OCI-LY7 (cell line): Measurements from ENCODE around the gene HMOX1. TPM values are rescaled to one million over a fixed set of nuclear protein-coding genes. Genes with fewer than 3 reads are reported as not detected.

Experiments
- BruUV-seq: library from RNA; stranded (reverse); fragments of 400-500 nt; replicated peaks from 2 replicates; lab custom pipeline; 2021; lab: Mats Ljungman, UMichigan
- CTCF ChIA-PET: fragments of 300-600 bp; sonication (Branson Sonifier 250); formaldehyde crosslinking; loops from one replicate; lab custom pipeline; 2022; ENCODE audit warnings: antibody characterized with exemption; ENCODE audit not compliant: unreplicated experiment; lab: Charles Lee
- POLR2A ChIA-PET: fragments of 300-600 bp; sonication (Branson Sonifier 250); formaldehyde crosslinking; loops from one replicate; lab custom pipeline; 2022; ENCODE audit warnings: antibody characterized with exemption; lab: Charles Lee
- DNase-seq: peaks from one replicate; pipeline ENCODE4 v3.0.0-alpha.2; 2015; ENCODE audit warnings: low spot score
- H2AFZ ChIP-seq: fragments of 200-600 bp; sonication (generic), shearing (Covaris generic); 2 replicates; pipeline ENCODE4 v1.6.1; 2014; ENCODE audit warnings: mild to moderate bottlenecking, antibody characterized with exemption, low read length, moderate library complexity
- H3K27ac ChIP-seq: fragments of 200-600 bp; sonication (generic); 2 replicates; pipeline ENCODE4 v1.5.1; 2014; ENCODE audit warnings: mixed run types, low read depth, mild to moderate bottlenecking, moderate library complexity, low read length, inconsistent platforms; ENCODE audit not compliant: poor library complexity, severe bottlenecking
- H3K36me3 ChIP-seq: fragments of 200-600 bp; sonication (generic); 2 replicates; pipeline ENCODE4 v1.6.1; 2014; ENCODE audit warnings: mild to moderate bottlenecking, antibody characterized with exemption, low read length, moderate library complexity, mixed read lengths; ENCODE audit not compliant: insufficient read depth
- H3K4me1 ChIP-seq: fragments of 200-600 bp; sonication (generic); 2 replicates; pipeline ENCODE4 v1.5.1; 2014; ENCODE audit warnings: mild to moderate bottlenecking, low read length; ENCODE audit not compliant: insufficient read depth, poor library complexity, severe bottlenecking
- H3K4me2 ChIP-seq: fragments of 200-600 bp; sonication (generic); 2 replicates; pipeline ENCODE4 v1.6.1; 2014; ENCODE audit warnings: mild to moderate bottlenecking, low read length
- H3K4me3 ChIP-seq: fragments of 200-600 bp; sonication (generic); 2 replicates; pipeline ENCODE4 v1.5.1; 2014; ENCODE audit warnings: mild to moderate bottlenecking, low read depth, low read length; ENCODE audit not compliant: poor library complexity, severe bottlenecking
- H3K79me2 ChIP-seq: fragments of 200-600 bp; sonication (generic); 2 replicates; pipeline ENCODE4 v1.6.1; 2016; ENCODE audit warnings: low read depth, mild to moderate bottlenecking, low read length, moderate library complexity, mixed read lengths; ENCODE audit not compliant: insufficient read depth
- H3K9me2 ChIP-seq: fragments of 200-600 bp; sonication (generic); 2 replicates; pipeline ENCODE4 v1.6.1; 2016; ENCODE audit warnings: mild to moderate bottlenecking, low read length, mixed read lengths; ENCODE audit not compliant: insufficient read depth
- H3K9me3 ChIP-seq: fragments of 200-600 bp; sonication (generic); 2 replicates; pipeline ENCODE4 v1.6.1; 2014; ENCODE audit warnings: mild to moderate bottlenecking, mixed run types, low read length, mixed read lengths
- H4K20me1 ChIP-seq: fragments of 200-600 bp; sonication (generic); 2 replicates; pipeline ENCODE4 v1.6.1; 2014; ENCODE audit warnings: mild to moderate bottlenecking, antibody characterized with exemption, low read length, moderate library complexity, mixed read lengths; ENCODE audit not compliant: insufficient read depth
- CTCF ChIP-seq: fragments of 200-600 bp; sonication (generic); conservative IDR thresholded peaks from 2 replicates; pipeline ENCODE4 v1.5.1; 2014; ENCODE audit warnings: mild to moderate bottlenecking, antibody characterized with exemption, low read length, moderate library complexity, mixed read lengths
- EZH2phosphoT487 ChIP-seq: fragments of 200-600 bp; sonication (generic); IDR thresholded peaks from 2 replicates; pipeline ENCODE4 v1.6.1; 2018; ENCODE audit warnings: low read depth, borderline replicate concordance, mild to moderate bottlenecking, mixed run types, antibody characterized with exemption, low read length, moderate library complexity, mixed read lengths
- intact Hi-C: fragments of 100-400 bp; cut with micrococcal nuclease; formaldehyde crosslinking; loops from one replicate; pipeline ENCODE4 v1.10.0; 2022; ENCODE audit not compliant: unreplicated experiment
- total RNA-seq, 2 experiments: library from RNA; depleted of rRNA in 1 of 2; stranded (reverse); fragments of >200 nt in 1 of 2; shearing (Covaris generic) in 1 of 2; gene quantifications; 2 replicates each; pipeline ENCODE4 v1.2.3, GENCODE V29; 2014 to 2022

The HMOX1 gene
- total RNA-seq, 2 experiments from 2014 or later: 2.2 to 13.9 TPM

DNA sequence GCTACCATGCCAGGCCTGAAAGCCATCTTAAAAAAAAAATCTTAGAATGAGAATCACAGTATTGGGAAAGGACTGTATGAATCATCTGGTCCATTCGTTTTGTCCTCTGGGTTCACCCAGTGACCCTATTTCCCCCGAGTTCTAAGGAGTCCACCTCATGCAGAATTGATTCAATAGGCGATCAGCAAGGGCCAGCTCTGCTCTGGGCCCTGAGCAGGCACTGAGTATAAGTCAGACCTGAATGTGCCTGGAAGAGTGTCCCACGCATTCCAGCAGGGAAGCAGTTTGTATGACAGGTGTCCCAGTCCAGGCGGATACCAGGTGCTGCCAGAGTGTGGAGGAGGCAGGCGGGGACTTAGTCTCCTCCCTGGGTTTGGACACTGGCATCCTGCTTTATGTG is 883 bp upstream of the HMOX1 start:
- Histone ChIP-seq H3K79me2 (no peaks in the 10 kb centered on the region), H3K9me2 (no peaks in the 10 kb centered on the region), H3K9me3 (no peaks in the 10 kb centered on the region), H4K20me1 (no peaks in the 10 kb centered on the region), H3K4me1 (peaks cover 54% of the 10 kb centered on the region), H2AFZ (no peak overlapping the region; the same call in 1 of the 2 replicates), H3K4me3 (no peak overlapping the region), H3K4me2 (no peak overlapping the region), H3K36me3 (no peaks in the 10 kb centered on the region), H3K27ac (no peak overlapping the region)
- POLR2A ChIA-PET: interaction anchor here (0.5 to 1.3 kb wide), 7 partner anchors 12 to 458 kb away, joined by 3 to 6 read pairs (median 3); no protein-coding TSS in a partner anchor
- no TSS peak for BruUV-seq
- no peak for DNase-seq
- no peak for TF ChIP-seq EZH2phosphoT487
- TF ChIP-seq CTCF: no peak
- intact Hi-C loops: loop anchor here (2.0 kb wide), 1 partner anchor 27 kb away; no protein-coding TSS in a partner anchor
- CTCF ChIA-PET: no interaction called here

DNA sequence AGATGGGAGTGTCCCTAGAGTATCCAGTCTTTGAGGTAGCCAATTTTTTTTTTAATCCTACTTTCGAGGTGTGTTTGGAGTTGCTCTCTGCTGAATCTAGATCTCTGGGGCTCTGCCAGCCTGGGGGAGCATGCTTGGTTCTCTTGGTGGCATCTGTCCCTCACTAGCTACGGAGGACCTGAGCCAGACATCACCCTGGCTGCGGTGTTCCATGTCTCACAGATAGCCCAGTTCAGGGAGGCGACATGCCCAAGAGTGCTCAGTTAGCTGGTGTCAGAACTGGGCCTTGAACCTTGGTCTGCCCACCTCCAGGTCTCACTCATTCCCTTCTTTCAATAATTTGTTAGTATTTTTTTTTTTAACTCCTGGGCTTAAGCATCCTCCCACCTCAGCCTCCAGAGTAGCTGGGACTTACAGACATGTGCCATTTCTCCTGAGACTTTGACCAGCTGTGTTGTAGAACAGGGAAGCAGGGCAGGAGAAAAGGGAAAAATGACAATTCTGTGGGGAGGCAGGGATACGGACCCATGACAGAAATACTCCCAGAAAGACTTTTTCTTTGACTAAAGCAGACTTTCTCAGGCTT is 621 bp downstream of the HMOX1 start:
- H2AFZ ChIP-seq: peak overlapping the region; percentile 79

More for the DNA sequence above, 621 bp downstream of the HMOX1 start:
- TSS peak; percentile 68 for BruUV-seq
- H3K4me3 ChIP-seq: peak overlapping the region; percentile 55
- H3K79me2 ChIP-seq: no peaks in the 10 kb centered on the region
- no peaks in the 10 kb centered on the region for H3K36me3 ChIP-seq
- CTCF ChIA-PET: no interaction called here
- no peaks in the 10 kb centered on the region for H3K9me3 ChIP-seq
- no peaks in the 10 kb centered on the region for H4K20me1 ChIP-seq
- peaks cover 50% of the 10 kb centered on the region for H3K4me1 ChIP-seq
- TF ChIP-seq EZH2phosphoT487 (no peak), CTCF (no peak)
- peak overlapping the region; percentile 70 for H3K4me2 ChIP-seq
- H3K27ac ChIP-seq: no peak overlapping the region
- POLR2A ChIA-PET: interaction anchor here (0.7 to 1.3 kb wide), 3 partner anchors 15 to 40 kb away, joined by 3 read pairs; no protein-coding TSS in a partner anchor
- intact Hi-C loops: loop anchor here (2.0 kb wide), 1 partner anchor 29 kb away; no protein-coding TSS in a partner anchor
- DNase-seq: no peak
- H3K9me2 ChIP-seq: no peaks in the 10 kb centered on the region
